WTC11 (cell line): ENCODE results near the gene DMKN.

ENCODE experiments used
- AR ChIP-seq: fragments of 250-450 bp; sonication (Bioruptor Pico); IDR thresholded peaks from 2 replicates; pipeline ENCODE4 v1.9.0; 2021; ENCODE audit warnings: mild to moderate bottlenecking
- ATF2 ChIP-seq: sonication (generic); formaldehyde crosslinking; IDR thresholded peaks from 2 replicates; pipeline ENCODE4 v1.8.1; 2022; ENCODE audit warnings: low read depth, missing genetic modification reagents, borderline replicate concordance
- ATF3 ChIP-seq: sonication (generic); formaldehyde crosslinking; conservative IDR thresholded peaks from 2 replicates; pipeline ENCODE4 v1.8.1; 2022; ENCODE audit warnings: mild to moderate bottlenecking, missing genetic modification reagents
- CTCF ChIP-seq: fragments of 200-600 bp; IDR thresholded peaks from 2 replicates; pipeline ENCODE4 v1.8.0; 2022; ENCODE audit warnings: antibody characterized with exemption
- ETV6 ChIP-seq: sonication (generic); formaldehyde crosslinking; IDR thresholded peaks from 2 replicates; pipeline ENCODE4 v1.8.1; 2022; ENCODE audit warnings: mild to moderate bottlenecking, missing genetic modification reagents
- GTF2I ChIP-seq: fragments of 250-450 bp; sonication (Bioruptor Pico); conservative IDR thresholded peaks from 2 replicates; pipeline ENCODE4 v1.4.0; 2021; ENCODE audit warnings: mild to moderate bottlenecking
- JAZF1 ChIP-seq: fragments of 250-450 bp; sonication (Bioruptor Pico); IDR thresholded peaks from 2 replicates; pipeline ENCODE4 v1.9.0; 2021; ENCODE audit warnings: moderate library complexity, mild to moderate bottlenecking, inconsistent platforms
- MAX ChIP-seq: sonication (generic); formaldehyde crosslinking; IDR thresholded peaks from 2 replicates; pipeline ENCODE4 v1.8.0; 2022; ENCODE audit warnings: mild to moderate bottlenecking, missing genetic modification reagents
- NFYB ChIP-seq: sonication (generic); formaldehyde crosslinking; conservative IDR thresholded peaks from 2 replicates; pipeline ENCODE4 v1.8.0; 2022; ENCODE audit warnings: low read depth, missing genetic modification reagents
- NR2C2 ChIP-seq: sonication (generic); formaldehyde crosslinking; IDR thresholded peaks from 2 replicates; pipeline ENCODE4 v1.8.0; 2022; ENCODE audit warnings: mild to moderate bottlenecking, missing genetic modification reagents
- PRRX2 ChIP-seq: fragments of 250-450 bp; sonication (Bioruptor Pico); IDR thresholded peaks from 2 replicates; pipeline ENCODE4 v1.8.0; 2021; ENCODE audit warnings: mild to moderate bottlenecking
- SMAD3 ChIP-seq: sonication (generic); formaldehyde crosslinking; IDR thresholded peaks from 2 replicates; pipeline ENCODE4 v1.8.0; 2022; ENCODE audit warnings: missing genetic modification reagents, mild to moderate bottlenecking, borderline replicate concordance

GRCh38 chr19:35462476-35462953, 50.9 kb downstream of the DMKN start:
- TF ChIP-seq CTCF (no peak), NFYB (no peak), SMAD3 (CRISPR knock-in tag) (no peak), NR2C2 (CRISPR knock-in tag) (no peak), ATF2 (CRISPR knock-in tag) (no peak), MAX (CRISPR knock-in tag) (no peak), GTF2I (CRISPR knock-in tag) (no peak), AR (CRISPR knock-in tag) (no peak), ATF3 (CRISPR knock-in tag) (no peak), ETV6 (CRISPR knock-in tag) (no peak), JAZF1 (CRISPR knock-in tag) (no peak), PRRX2 (no peak)
